ENCODE results near the gene SLC16A1.

GRCh38 chr1:112983537-112984131 lies 27.6 kb upstream of the SLC16A1 start:
- no peak for TF ChIP-seq CTCF (conservative IDR thresholded peaks at IDR 0.05 in 1 of 2, IDR thresholded peaks at IDR 0.05 in 1 of 2; ENCODE audit: extremely low read depth in 1 of 2, insufficient read depth in 1 of 2, low read depth in 1 of 2, low read length in 2 of 2)
- no peak for TF ChIP-seq EZH2 (IDR thresholded peaks at IDR 0.05; ENCODE audit: borderline replicate concordance, low read length)
